A549 (cell line): ENCODE results near the gene BCO2. TPM values are rescaled to one million over a fixed set of nuclear protein-coding genes. Genes with fewer than 3 reads are reported as not detected.

Source experiments
- ATAC-seq, 2 experiments: fragments of 200-7000 bp in 1 of 2; fragments of >200 bp in 1 of 2; cut with Nextera tagmentation in 1 of 2; cut with Tn5 transposase in 1 of 2; 3 replicates each; pipeline versions ENCODE4 v1.8.0 to v1.9.1; 2018 to 2020; ENCODE audit warnings: mild to moderate bottlenecking in 1 of 2, moderate library complexity in 1 of 2
- CTCF ChIA-PET: fragments of 300-600 bp; sonication (Branson Sonifier 250); formaldehyde crosslinking; extraction: SDS; loops from one replicate; lab custom pipeline; 2021; ENCODE audit warnings: antibody characterized with exemption, inconsistent platforms; lab: Yijun Ruan, JAX
- POLR2A ChIA-PET: fragments of 350-600 bp; formaldehyde crosslinking; extraction: SDS; loops from one replicate; lab custom pipeline; 2021; ENCODE audit warnings: antibody characterized with exemption, inconsistent platforms; lab: Yijun Ruan, JAX
- DNase-seq, 2 experiments: peaks; one replicate each; pipeline versions ENCODE4 v3.0.0 to v3.0.0-alpha.2; 2011 to 2016; ENCODE audit warnings: low read depth in 1 of 2, low spot score in 1 of 2
- FAIRE-seq: peaks from 2 replicates; lab custom pipeline; 2011; peaks lifted over from hg19 to GRCh38; lab: Jason Lieb, UNC
- H3K27ac ChIP-seq, 2 experiments: fragments of >200 bp; sonication (Bioruptor Twin); formaldehyde crosslinking; 3 replicates each; pipeline ENCODE4 v1.5.1; 2016 to 2017
- H3K4me1 ChIP-seq: fragments of >200 bp; sonication (Bioruptor Twin); formaldehyde crosslinking; 3 replicates; pipeline ENCODE4 v1.6.1; 2016
- H3K4me2 ChIP-seq: fragments of >200 bp; sonication (Bioruptor Twin); formaldehyde crosslinking; 3 replicates; pipeline ENCODE4 v1.6.1; 2016
- H3K4me3 ChIP-seq: fragments of >200 bp; sonication (Bioruptor Twin); formaldehyde crosslinking; 3 replicates; pipeline ENCODE4 v1.5.1; 2016
- H3K9me3 ChIP-seq: fragments of >200 bp; sonication (Bioruptor Twin); formaldehyde crosslinking; 3 replicates; pipeline ENCODE4 v1.6.1; 2016
- BCL3 ChIP-seq: fragments of >200 bp; sonication (Bioruptor Twin); formaldehyde crosslinking; IDR thresholded peaks from 3 replicates; pipeline ENCODE4 v1.6.1; 2016
- CBX2 ChIP-seq: fragments of 200-600 bp; sonication (generic); IDR thresholded peaks from 2 replicates; pipeline ENCODE4 v1.6.1; 2016; ENCODE audit warnings: low read depth, mild to moderate bottlenecking, borderline replicate concordance
- CEBPB ChIP-seq, 2 experiments: fragments of >200 bp in 1 of 2; sonication (Bioruptor Twin) in 1 of 2; formaldehyde crosslinking in 1 of 2; IDR thresholded peaks; 2 replicates each; pipeline ENCODE4 v1.6.1; 2012 to 2016
- E2F6 ChIP-seq: IDR thresholded peaks from 2 replicates; pipeline ENCODE4 v1.6.1; 2012; ENCODE audit warnings: low read depth, borderline replicate concordance
- ELK1 ChIP-seq: fragments of 150-350 bp; IDR thresholded peaks from 2 replicates; pipeline ENCODE4 v1.6.1; 2014; ENCODE audit warnings: low read depth, mild to moderate bottlenecking, low read length
- FOSB ChIP-seq: fragments of 250-450 bp; sonication (Bioruptor Pico); IDR thresholded peaks from 2 replicates; pipeline ENCODE4 v1.5.0; 2020; ENCODE audit warnings: mild to moderate bottlenecking, moderate library complexity
- FOSL2 ChIP-seq, 2 experiments: fragments of 450-650 bp in 1 of 2; fragments of >200 bp in 1 of 2; sonication (Bioruptor Twin) in 1 of 2; formaldehyde crosslinking; IDR thresholded peaks; 2 replicates each; pipeline versions ENCODE4 v1.5.0 to v1.6.1; 2016 to 2020; ENCODE audit warnings: mild to moderate bottlenecking in 1 of 2, moderate library complexity in 1 of 2
- HES2 ChIP-seq: fragments of >200 bp; sonication (Bioruptor Twin); formaldehyde crosslinking; IDR thresholded peaks from 2 replicates; pipeline ENCODE4 v1.6.1; 2016
- HOXB5 ChIP-seq: fragments of 250-450 bp; sonication (Bioruptor Pico); IDR thresholded peaks from 2 replicates; pipeline ENCODE4 v1.5.0; 2020; ENCODE audit warnings: mild to moderate bottlenecking, moderate library complexity
- JUN ChIP-seq, 2 experiments: fragments of >200 bp; sonication (Bioruptor Twin); formaldehyde crosslinking; IDR thresholded peaks; 2 replicates in 1 of 2; 3 replicates in 1 of 2; pipeline ENCODE4 v1.6.1; 2016 to 2017
- JUNB ChIP-seq: fragments of >200 bp; sonication (Bioruptor Twin); formaldehyde crosslinking; IDR thresholded peaks from 2 replicates; pipeline ENCODE4 v1.6.1; 2016
- KDM5A ChIP-seq: fragments of 200-600 bp; sonication (generic); IDR thresholded peaks from 2 replicates; pipeline ENCODE4 v1.6.1; 2016; ENCODE audit warnings: antibody characterized with exemption, mild to moderate bottlenecking
- MAFK ChIP-seq: fragments of 450-650 bp; IDR thresholded peaks from 2 replicates; pipeline ENCODE4 v1.6.1; 2014; ENCODE audit not compliant: partially characterized antibody
- MAX ChIP-seq: IDR thresholded peaks from 2 replicates; pipeline ENCODE4 v1.6.1; 2012
- MYC ChIP-seq: IDR thresholded peaks from 2 replicates; pipeline ENCODE4 v1.6.1; 2012; ENCODE audit warnings: mild to moderate bottlenecking, inconsistent platforms, low read length, improper control_type of control experiment, borderline replicate concordance
- NPAS2 ChIP-seq: fragments of 250-450 bp; sonication (Bioruptor Pico); IDR thresholded peaks from 2 replicates; pipeline ENCODE4 v1.8.0; 2022; ENCODE audit warnings: mild to moderate bottlenecking, moderate library complexity, borderline replicate concordance
- NR3C1 ChIP-seq: fragments of >200 bp; sonication (Bioruptor Twin); formaldehyde crosslinking; IDR thresholded peaks from 3 replicates; pipeline ENCODE4 v1.6.1; 2017
- PHF8 ChIP-seq: fragments of 200-600 bp; sonication (generic); IDR thresholded peaks from 2 replicates; pipeline ENCODE4 v1.6.1; 2016; ENCODE audit warnings: low read depth, mild to moderate bottlenecking, antibody characterized with exemption, moderate library complexity, borderline replicate concordance
- POLR2A ChIP-seq: IDR thresholded peaks from 2 replicates; pipeline ENCODE4 v1.6.1; 2012; ENCODE audit warnings: mild to moderate bottlenecking, low read length
- RAD21 ChIP-seq, 2 experiments: fragments of >200 bp in 1 of 2; sonication (Bioruptor Twin) in 1 of 2; formaldehyde crosslinking in 1 of 2; IDR thresholded peaks in 1 of 2; conservative IDR thresholded peaks in 1 of 2; 2 replicates in 1 of 2; 3 replicates in 1 of 2; pipeline ENCODE4 v1.6.1; 2012 to 2018; ENCODE audit warnings: inconsistent platforms in 1 of 2
- RARB ChIP-seq: fragments of 250-450 bp; sonication (Bioruptor Pico); IDR thresholded peaks from 2 replicates; pipeline ENCODE4 v1.8.0; 2021; ENCODE audit warnings: mild to moderate bottlenecking, moderate library complexity
- RCOR1 ChIP-seq: fragments of 150-350 bp; IDR thresholded peaks from 2 replicates; pipeline ENCODE4 v1.6.1; 2014; ENCODE audit warnings: antibody characterized with exemption, low read length, low read depth
- RNF2 ChIP-seq: fragments of 200-600 bp; sonication (generic); IDR thresholded peaks from 2 replicates; pipeline ENCODE4 v1.6.1; 2016; ENCODE audit warnings: low read depth, mild to moderate bottlenecking, antibody characterized with exemption, moderate library complexity, borderline replicate concordance
- SMC3 ChIP-seq: fragments of >200 bp; sonication (Bioruptor Twin); formaldehyde crosslinking; IDR thresholded peaks from 3 replicates; pipeline ENCODE4 v1.6.1; 2018; ENCODE audit warnings: inconsistent platforms
- TFCP2L1 ChIP-seq: fragments of 250-450 bp; sonication (Bioruptor Pico); IDR thresholded peaks from 2 replicates; pipeline ENCODE4 v1.5.0; 2021; ENCODE audit warnings: mild to moderate bottlenecking
- TP53 ChIP-seq: fragments of 250-450 bp; sonication (Bioruptor Pico); IDR thresholded peaks from 2 replicates; pipeline ENCODE4 v1.5.0; 2021; ENCODE audit warnings: mild to moderate bottlenecking, moderate library complexity
- ZC3H11A ChIP-seq: fragments of 450-650 bp; IDR thresholded peaks from 2 replicates; pipeline ENCODE4 v1.6.1; 2014; ENCODE audit warnings: antibody characterized with exemption, mild to moderate bottlenecking
- ZFP36 ChIP-seq: fragments of 450-650 bp; IDR thresholded peaks from 2 replicates; pipeline ENCODE4 v1.6.1; 2014; ENCODE audit warnings: borderline replicate concordance; ENCODE audit not compliant: partially characterized antibody
- ZSCAN20 ChIP-seq: fragments of 250-450 bp; sonication (Bioruptor Pico); IDR thresholded peaks from 2 replicates; pipeline ENCODE4 v1.8.0; 2022; ENCODE audit warnings: mild to moderate bottlenecking, moderate library complexity
- WGBS: methylation state at CpG from one replicate; pipeline ENCODE4 v1.1.6; 2017; ENCODE audit errors: missing lambda C conversion rate; 5-methylcytosine and 5-hydroxymethylcytosine counted together
- polyA plus RNA-seq, 4 experiments: library from polyadenylated mRNA; depleted of rRNA in 3 of 4; stranded (reverse); fragments of >200 nt; fragmentation: RNase III in 1 of 4; extraction: RNeasy Plus Mini Kit Qiagen cat#74134 plus additional on column Dnase treatment in 1 of 4; gene quantifications; 2 replicates in 3 of 4; 3 replicates in 1 of 4; pipeline ENCODE4 v1.2.3, GENCODE V29; 2011 to 2017

Gene BCO2
- polyA plus RNA-seq, 2 of the 4 experiments (the other 2 are of a cell fraction) = 1.3 to 1.9 TPM

GRCh38 chr11:112226062-112226830 lies 50.9 kb downstream of the BCO2 start, which contains the start of gene PTS:
Gene PTS (plus strand): TSS chr11:112226428. CDS start chr11:112226444, 16 bp downstream.
- 0% methylated on average over 11 of the region's 70 CpGs for WGBS
- H3K4me1 ChIP-seq = peaks cover 16% of the 10 kb centered on the region

GRCh38 chr11:112226831-112227401 lies 51.6 kb downstream of the BCO2 start:
- WGBS = 7% methylated on average over 16 of the region's 16 CpGs
- DNase-seq = peak; percentile 13 to 21
- peaks cover 16% of the 10 kb centered on the region for H3K4me1 ChIP-seq
- CTCF ChIA-PET = interaction anchor here (0.6 to 14.6 kb wide), 2 partner anchors 55 to 63 kb away, joined by 4 to 247 read pairs; partner anchors contain the start of gene IL18
- TF ChIP-seq POLR2A (no peak), ELK1 (no peak), HOXB5 (no peak), E2F6 (no peak), ZC3H11A (no peak), RNF2 (no peak), FOSB (CRISPR knock-in tag) (no peak), HES2 (no peak), CEBPB (IDR thresholded peaks at IDR 0.05) (no peak), ZSCAN20 (CRISPR knock-in tag) (no peak), SMC3 (no peak), ZFP36 (no peak), NR3C1 (no peak), TP53 (no peak), CBX2 (no peak), RCOR1 (no peak), MAFK (no peak)
- TF ChIP-seq, all 56 proteins: peak for 0
- H3K4me3 ChIP-seq = peak overlapping the region; percentile 80
- no peaks in the 10 kb centered on the region for H3K9me3 ChIP-seq
- peak overlapping the region; percentile 99 to 100 for H3K27ac ChIP-seq
- FAIRE-seq (no peak), ATAC-seq (peak; percentile 75 to 77; a peak in 5 of 6 replicates)
- POLR2A ChIA-PET = interaction anchor here (0.5 to 1.0 kb wide), 3 partner anchors 25 to 1088 kb away, joined by 3 to 4 read pairs (median 3); partner anchors contain the start of genes SDHD, TIMM8B and TTC12
- H3K4me2 ChIP-seq = peak overlapping the region; percentile 97

More at GRCh38 chr11:112226062-112226830, 50.9 kb downstream of the BCO2 start, which contains the start of gene PTS:
- FAIRE-seq = no peak
- POLR2A ChIA-PET = interaction anchor here (0.5 to 1.0 kb wide), 4 partner anchors 24 to 1088 kb away, joined by 3 to 4 read pairs (median 3); partner anchors contain the start of genes SDHD, TIMM8B and TTC12
- no peak for TF ChIP-seq TFCP2L1 (CRISPR knock-in tag)
- no peak for TF ChIP-seq KDM5A
- TF ChIP-seq JUN (IDR thresholded peaks at IDR 0.05) = peak in 1 of 2 experiments; percentile 87; a peak in 3 of 5 replicates
- no peak for TF ChIP-seq MYC
- TF ChIP-seq RAD21 (conservative IDR thresholded peaks at IDR 0.05 in 1 of 2, IDR thresholded peaks at IDR 0.05 in 1 of 2) = no peak
- TF ChIP-seq NPAS2 (CRISPR knock-in tag) = no peak
- TF ChIP-seq BCL3 = peak; percentile 88
- TF ChIP-seq RARB (CRISPR knock-in tag) = no peak
- TF ChIP-seq JUNB = no peak
- TF ChIP-seq MAX = peak; percentile 15; the same call in 1 of the 2 replicates
- peak; percentile 79 for TF ChIP-seq POLR2A
- TF ChIP-seq PHF8 = peak; percentile 63
- TF ChIP-seq FOSL2 (IDR thresholded peaks at IDR 0.05) = no peak
- peak; percentile 22; the same call in 1 of the 2 replicates for TF ChIP-seq FOSL2 (CRISPR knock-in tag; IDR thresholded peaks at IDR 0.05)
- TF ChIP-seq, all 56 proteins: peak for 6
- Histone ChIP-seq H3K4me3 (peak within 1 kb of the TSS; percentile 80), H3K27ac (peak within 1 kb of the TSS; percentile 99 to 100), H3K4me2 (peak within 1 kb of the TSS; percentile 97), H3K9me3 (no peaks in the 10 kb centered on the region)
- ATAC-seq (peak; percentile 97 to 98), DNase-seq (peak; percentile 84 to 89)
- CTCF ChIA-PET = interaction anchor here (0.7 to 14.6 kb wide), 2 partner anchors 56 to 121 kb away, joined by 3 to 247 read pairs; no protein-coding TSS in a partner anchor
